Measurements from ENCODE around the gene AZU1.

AZU1 gene

DNA sequence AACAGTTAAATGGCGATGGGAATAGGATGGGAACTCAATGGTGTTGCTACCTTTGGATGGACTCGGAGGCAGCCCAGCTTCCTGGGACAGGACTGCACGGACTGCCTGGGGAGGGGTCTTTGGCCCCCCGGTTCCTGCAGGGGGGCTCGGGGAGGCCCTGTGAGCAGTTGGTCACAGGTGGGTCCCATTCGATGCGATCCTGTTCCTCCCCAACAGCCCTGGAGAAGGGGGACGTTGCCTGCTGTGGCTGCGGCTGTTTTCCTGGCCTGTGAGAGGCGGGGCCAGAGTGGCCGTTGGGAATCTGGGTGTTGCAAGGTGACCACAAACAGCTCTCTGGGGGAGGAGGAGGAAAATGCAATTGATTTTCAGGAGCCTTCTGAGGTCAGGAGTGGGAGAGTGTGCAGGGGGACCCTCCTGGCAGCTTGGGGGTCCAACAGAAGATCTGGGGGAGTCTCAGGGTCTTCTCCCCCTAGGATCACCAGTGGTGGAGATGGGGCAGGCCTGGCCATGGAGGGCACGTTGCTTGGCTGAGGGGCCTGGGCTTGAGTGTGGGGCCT lies 4.0 kb upstream of the AZU1 start:
- TF ChIP-seq, protein P1, sequence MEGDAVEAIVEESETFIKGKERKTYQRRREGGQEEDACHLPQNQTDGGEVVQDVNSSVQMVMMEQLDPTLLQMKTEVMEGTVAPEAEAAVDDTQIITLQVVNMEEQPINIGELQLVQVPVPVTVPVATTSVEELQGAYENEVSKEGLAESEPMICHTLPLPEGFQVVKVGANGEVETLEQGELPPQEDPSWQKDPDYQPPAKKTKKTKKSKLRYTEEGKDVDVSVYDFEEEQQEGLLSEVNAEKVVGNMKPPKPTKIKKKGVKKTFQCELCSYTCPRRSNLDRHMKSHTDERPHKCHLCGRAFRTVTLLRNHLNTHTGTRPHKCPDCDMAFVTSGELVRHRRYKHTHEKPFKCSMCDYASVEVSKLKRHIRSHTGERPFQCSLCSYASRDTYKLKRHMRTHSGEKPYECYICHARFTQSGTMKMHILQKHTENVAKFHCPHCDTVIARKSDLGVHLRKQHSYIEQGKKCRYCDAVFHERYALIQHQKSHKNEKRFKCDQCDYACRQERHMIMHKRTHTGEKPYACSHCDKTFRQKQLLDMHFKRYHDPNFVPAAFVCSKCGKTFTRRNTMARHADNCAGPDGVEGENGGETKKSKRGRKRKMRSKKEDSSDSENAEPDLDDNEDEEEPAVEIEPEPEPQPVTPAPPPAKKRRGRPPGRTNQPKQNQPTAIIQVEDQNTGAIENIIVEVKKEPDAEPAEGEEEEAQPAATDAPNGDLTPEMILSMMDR (IDR thresholded peaks at IDR 0.05; ENCODE audit: low read depth, low read length, missing control alignments) = no peak
- no peak for DNase-seq (ENCODE audit: extremely low read depth, low read depth)
- no peak overlapping the region for H3K4me3 ChIP-seq (replicated peaks; ENCODE audit: low read depth, low read length)

DNA sequence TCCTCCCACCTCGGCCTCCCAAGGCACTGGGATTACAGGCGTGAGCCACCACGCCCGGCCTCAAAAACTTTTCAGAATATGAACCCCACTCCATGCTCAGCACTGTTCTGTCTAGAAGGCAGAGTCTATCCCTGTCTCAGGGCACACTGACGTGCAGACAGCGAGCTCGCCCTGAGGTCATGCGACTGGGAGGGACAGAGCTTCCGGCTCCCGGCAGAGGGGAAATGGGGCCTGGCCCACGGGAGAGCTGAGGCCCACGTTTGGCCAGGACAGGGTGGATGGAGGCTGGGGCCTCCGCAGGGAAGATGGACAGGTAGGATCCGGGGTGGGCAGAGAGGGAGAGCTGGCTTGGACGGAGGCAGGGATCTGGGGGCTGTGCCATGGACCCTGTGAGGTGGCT lies 2.8 kb upstream of the AZU1 start:
- no peak overlapping the region for H3K4me3 ChIP-seq (replicated peaks; ENCODE audit: low read depth, low read length)
- DNase-seq (ENCODE audit: extremely low read depth, low read depth) = no peak
- TF ChIP-seq, protein P1 (IDR thresholded peaks at IDR 0.05; ENCODE audit: low read depth, low read length, missing control alignments) = no peak

DNA sequence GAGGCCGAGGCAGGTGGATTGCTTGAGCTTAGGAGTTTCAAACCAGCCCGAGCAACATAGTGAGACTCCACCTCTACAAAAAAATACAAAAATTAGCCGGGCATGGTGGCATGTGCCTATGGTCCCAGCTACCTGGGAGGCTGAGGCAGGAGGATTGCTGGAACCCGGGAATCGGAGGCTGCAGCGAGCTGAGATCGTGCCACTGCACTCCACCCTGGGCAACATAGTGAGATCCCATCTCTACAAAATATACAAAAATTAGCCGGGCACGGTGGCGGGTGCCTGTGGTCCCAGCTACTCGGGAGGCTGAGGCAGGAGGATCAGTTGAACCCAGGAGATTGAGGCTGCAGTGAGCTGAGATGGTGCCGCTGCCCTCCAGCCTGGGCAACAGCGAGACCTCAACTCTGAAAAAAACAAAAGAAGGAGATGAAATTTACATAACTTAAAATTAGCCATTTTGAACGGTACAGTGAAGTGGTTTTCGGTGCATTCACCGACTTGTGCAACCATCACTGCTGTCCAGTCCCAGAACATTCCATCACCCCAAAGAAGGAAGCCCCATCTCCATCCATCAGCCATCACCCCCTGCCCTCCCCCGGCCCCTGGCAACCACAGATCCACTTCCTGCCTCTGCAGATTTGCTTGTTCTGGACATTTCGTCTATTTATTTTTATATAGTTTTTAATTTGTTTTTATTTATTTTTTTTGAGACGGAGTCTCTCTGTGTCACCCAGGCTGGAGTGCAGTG lies 1.6 kb upstream of the AZU1 start:
- TF ChIP-seq, protein P1 (IDR thresholded peaks at IDR 0.05; ENCODE audit: low read depth, low read length, missing control alignments) = no peak
- no peak for DNase-seq (ENCODE audit: extremely low read depth, low read depth)
- H3K4me3 ChIP-seq (replicated peaks; ENCODE audit: low read depth, low read length) = no peak overlapping the region

DNA sequence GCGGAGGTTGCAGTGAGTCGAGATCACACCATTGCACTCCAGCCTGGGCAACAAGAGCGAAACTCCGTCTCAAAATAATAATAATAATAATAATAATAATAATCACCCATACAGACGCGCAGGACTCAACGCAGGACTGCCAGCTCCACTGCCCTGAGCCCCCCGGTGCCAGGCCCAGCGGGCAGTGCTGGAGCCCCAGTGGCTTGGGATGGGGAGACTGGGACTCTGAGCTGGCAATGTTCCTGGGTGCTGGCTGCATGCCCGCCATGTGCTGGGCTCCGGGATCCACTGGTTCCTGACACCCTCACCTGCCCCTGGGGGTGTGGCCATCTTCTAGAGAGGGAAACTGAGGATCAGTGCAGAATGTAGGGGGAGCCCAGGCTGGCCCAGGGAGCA lies 325 bp upstream of the AZU1 start:
- DNase-seq (ENCODE audit: extremely low read depth, low read depth) = no peak
- TF ChIP-seq, protein P1 (IDR thresholded peaks at IDR 0.05; ENCODE audit: low read depth, low read length, missing control alignments) = no peak
- no peak overlapping the region for H3K4me3 ChIP-seq (replicated peaks; ENCODE audit: low read depth, low read length)

DNA sequence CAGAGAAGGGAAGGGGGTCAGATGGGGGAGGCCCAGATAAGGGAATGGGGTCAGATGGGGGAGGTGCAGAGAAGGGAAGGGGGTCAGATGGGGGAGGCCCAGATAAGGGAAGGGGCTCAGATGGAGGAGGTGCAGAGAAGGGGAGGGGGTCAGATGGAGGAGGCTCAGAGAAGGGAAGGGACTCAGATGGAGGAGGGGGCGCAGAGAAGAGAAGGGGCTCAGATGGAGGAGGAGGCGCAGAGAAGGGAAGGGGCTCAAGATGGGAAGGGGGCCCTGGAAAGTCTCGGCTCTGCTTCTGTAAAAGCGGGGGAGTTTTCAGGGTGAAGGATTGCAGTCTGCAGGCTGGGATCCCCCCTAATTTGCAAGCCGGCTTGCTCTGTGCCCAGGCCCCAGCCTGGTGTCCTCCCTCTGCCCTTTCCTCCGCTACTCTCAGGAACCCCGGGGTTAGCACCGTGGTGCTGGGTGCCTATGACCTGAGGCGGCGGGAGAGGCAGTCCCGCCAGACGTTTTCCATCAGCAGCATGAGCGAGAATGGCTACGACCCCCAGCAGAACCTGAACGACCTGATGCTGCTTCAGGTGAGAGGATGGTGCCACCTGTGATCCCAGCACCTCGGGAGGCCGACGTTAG lies 1.6 kb downstream of the AZU1 start:
- TF ChIP-seq, protein P1 (IDR thresholded peaks at IDR 0.05; ENCODE audit: low read depth, low read length, missing control alignments) = no peak
- H3K4me3 ChIP-seq (replicated peaks; ENCODE audit: low read depth, low read length) = no peak overlapping the region
- DNase-seq (ENCODE audit: extremely low read depth, low read depth) = no peak

DNA sequence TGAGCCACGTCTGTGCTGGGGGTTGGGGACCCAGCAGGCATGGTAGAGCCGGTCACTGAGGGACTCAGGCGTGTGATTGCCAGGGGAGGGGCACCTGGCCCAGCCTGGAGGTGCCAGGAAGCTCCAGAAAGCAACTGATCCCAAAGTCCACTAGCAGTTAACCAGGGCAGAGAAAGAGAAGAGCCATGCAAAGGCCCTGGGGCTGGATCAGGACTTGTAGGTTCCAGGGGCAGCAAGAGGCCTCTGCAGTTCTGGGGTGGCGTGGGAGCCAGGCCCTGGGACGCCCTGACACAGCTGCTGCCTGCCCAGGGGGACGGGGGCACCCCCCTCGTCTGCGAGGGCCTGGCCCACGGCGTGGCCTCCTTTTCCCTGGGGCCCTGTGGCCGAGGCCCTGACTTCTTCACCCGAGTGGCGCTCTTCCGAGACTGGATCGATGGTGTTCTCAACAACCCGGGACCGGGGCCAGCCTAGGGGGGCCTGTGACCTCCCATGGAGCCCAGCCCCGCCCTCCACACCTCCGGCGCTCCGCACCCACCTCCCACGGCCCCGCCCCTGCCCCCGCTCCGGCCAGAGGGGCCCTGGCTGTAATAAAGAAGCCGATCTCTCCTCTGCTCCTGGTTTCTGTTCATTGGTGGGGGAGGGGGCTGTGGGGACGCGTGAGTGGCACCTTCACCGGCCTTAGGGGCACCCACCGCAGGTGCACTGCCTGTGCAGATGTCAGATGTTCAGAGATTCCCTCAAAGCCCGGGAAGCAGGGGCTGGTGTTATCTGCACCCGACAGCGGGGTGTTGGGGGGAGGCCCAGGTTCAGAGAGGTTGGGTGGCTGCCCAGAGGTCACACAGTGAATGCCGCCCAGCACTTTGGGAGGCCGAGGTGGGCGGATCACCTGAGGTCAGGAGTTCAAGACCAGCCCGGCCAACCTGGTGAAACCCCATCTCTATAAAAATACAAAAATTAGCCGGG lies 4.1 kb downstream of the AZU1 start:
- TF ChIP-seq, protein P1 (IDR thresholded peaks at IDR 0.05; ENCODE audit: low read depth, low read length, missing control alignments) = no peak
- H3K4me3 ChIP-seq (replicated peaks; ENCODE audit: low read depth, low read length) = no peak overlapping the region
- no peak for DNase-seq (ENCODE audit: extremely low read depth, low read depth)
